GM21619 (cell line): ENCODE data around the gene CDHR1.
"Not testable (repeated sequence)": the region's sequence is repeated elsewhere in the genome, so short reads cannot be mapped to it uniquely, and the experiment has no call there.

Source experiments
- ATAC-seq: cut with Tn5 transposase; IDR thresholded peaks from one replicate; pipeline ENCODE4 v1.9.1; 2021; ENCODE audit not compliant: unreplicated experiment

The CDHR1 gene

DNA sequence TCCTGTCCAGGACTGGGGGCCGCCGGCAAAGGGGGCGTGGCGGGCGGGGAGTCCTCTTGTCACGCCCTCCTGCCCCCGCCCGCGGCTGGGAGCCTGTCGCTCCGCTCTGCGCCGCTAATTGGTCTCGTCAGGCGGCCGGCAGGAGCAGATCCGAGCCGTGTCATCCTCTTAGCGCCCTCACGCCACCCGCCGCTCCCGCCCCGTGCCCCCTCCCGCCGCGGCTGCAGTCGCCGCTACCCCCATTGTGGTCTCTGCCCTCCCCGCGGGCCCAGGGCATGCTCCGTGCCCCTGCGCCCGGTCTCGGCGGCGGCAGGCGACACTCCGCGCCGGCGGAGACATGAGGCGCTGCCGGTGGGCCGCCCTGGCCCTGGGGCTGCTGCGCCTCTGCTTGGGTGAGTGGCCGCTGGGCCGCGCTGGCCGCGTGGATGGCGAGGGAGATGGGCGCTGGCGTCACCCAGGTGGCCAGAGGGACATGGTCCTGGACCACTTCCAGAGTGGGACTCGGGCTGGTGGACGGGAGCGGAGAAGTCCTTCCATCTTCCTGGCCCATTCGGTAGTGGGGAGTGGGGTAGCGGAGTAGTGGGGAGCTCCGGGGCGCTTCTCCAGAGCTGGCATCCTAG, at the start of gene CDHR1:
Gene CDHR1 (plus strand): TSS at position 114 of the 620 bp plus-strand sequence. CDS start 224 bp downstream, at position 338.
- peak; percentile 81 for ATAC-seq

DNA sequence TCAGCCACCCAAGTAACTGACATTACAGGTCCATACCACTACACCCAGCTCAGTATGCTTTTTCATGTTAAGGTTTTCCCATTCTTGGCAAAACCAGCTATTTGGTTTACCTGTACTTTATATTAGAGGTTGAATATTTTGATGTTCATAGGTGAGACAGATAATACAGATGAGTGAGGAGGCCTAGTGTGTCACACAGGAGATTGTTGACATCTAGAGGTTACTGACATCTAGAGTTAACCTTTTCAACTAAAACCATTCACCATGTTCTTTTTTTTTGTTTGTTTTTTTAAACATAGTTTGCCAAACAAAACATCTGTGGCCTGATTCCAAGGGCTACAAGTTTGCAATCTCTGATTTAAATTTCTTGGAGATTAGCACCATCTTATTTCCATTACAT, 47.0 kb upstream of the CDHR1 start:
- no peak for ATAC-seq

DNA sequence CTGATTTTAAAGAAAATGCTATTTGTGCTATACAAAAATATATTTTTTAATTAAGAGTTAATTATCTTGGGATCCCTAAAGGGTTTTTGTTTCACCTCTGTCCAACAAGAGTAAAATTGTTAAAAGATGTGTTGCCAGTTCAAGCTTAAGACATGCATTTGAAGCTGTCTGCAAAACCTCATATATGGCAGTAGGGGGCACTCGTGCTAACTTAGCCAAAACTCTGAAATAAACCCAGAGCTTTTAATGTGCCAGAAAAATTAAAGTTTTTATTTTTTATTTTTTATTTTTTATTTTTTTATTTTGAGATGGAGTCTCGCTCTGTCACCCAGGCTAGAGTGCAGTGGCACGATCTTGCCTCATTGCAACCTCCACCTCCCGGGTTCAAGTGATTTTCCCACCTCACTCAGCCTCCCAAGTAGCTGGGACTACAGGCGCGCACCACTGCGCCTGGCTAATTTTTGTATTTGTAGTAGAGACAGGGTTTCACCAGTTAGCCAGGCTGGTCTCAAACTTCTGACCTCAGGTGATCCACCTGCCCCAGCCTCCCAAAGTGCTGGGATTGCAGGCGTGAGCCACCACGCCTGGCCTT, 46.2 kb upstream of the CDHR1 start:
- ATAC-seq, result peak; percentile 73

DNA sequence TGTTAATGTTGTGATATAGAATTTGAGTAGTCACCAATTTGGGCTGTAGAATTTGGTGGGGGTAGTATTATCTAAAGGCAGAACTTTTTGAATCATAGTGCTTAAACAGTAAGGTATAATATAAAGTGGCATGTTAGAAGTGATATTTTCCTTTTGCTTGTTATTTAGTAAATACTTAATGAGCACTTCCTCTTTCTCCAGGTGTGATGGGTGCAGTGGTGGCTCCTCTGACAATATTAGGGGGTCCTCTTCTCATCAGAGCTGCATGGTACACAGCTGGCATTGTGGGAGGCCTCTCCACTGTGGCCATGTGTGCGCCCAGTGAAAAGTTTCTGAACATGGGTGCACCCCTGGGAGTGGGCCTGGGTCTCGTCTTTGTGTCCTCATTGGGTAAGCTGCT, 44.5 kb upstream of the CDHR1 start:
- ATAC-seq, result no peak

DNA sequence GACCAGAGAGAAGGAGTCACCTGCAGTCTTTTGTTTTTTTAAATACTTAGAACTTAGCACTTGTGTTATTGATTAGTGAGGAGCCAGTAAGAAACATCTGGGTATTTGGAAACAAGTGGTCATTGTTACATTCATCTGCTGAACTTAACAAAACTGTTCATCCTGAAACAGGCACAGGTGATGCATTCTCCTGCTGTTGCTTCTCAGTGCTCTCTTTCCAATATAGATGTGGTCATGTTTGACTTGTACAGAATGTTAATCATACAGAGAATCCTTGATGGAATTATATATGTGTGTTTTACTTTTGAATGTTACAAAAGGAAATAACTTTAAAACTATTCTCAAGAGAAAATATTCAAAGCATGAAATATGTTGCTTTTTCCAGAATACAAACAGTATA, 41.6 kb upstream of the CDHR1 start:
- no peak for ATAC-seq

DNA sequence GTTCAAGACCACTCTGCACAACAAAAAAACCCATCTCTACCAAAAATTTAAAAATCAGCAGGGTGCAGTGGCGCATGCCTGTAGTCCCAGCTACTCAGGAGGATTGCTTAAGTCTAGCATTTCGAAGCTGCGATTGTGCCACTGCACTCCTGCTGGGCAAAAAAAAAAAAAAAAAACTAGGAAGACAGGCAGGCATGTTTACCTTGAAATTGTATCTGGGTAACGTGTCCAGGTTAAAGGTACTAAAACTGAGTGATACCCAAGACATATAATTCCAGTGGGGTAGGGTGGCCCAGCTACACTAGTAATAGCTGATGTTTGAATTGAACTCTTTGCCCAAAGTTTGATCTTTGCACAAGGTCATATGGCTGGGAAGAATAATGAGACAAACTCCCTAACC, 38.8 kb upstream of the CDHR1 start:
- ATAC-seq, result no peak

DNA sequence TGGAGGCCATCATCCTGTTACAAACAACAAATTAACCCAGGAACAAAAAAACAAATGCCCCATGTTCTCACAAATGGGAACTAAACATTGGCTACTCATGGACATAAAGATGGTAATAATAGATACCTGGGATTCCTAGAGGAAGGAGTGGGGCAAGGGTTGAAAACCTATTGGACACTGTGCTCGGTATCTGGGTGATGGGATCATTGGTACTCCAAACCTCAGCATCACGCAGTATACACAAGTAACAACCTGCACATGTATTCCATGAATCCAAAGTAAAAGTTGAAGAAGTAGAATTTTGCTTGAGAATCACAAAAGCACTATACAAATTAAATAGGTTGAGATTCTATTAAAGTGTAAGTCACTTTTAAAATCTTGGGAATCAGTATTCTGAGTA, 38.3 kb upstream of the CDHR1 start:
- no peak for ATAC-seq

DNA sequence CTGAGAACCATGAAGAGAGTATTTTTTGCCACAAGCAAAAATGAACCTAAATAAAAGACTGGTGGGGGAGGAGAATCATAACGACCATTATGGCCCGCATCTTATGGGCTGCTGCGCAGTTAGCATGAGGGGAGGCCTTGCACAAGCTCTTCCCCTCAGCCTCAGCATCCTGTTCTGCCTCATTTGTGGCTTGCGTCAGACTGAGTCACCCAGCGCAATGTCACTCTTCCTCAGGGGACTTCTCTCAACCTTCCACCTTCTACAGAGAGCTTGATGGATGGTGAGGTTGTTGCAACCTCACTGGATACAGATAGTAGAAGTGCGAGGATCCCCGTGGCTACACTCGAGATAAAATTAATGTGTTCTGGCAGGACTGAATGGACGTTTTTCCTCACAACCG, 37.6 kb upstream of the CDHR1 start:
- ATAC-seq, result no peak

DNA sequence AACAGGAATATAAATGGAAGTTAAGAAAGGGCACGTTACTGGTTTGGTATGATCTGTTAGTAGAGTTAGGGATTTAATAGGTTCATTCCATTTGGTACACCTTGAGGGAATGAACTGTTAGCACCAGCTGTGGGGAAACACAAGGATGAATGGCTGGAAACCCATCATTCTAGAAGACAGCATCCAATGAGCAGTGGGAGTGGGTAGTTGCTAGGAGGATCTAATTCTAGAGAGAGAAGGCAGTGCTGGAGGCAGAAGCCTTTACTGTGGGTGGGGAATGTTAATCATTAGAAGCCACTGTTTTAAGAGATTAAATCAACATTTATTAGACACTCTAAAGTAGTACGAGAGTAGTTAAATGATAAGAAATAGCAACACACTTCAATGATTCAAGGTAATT, 36.3 kb upstream of the CDHR1 start:
- ATAC-seq, result no peak

DNA sequence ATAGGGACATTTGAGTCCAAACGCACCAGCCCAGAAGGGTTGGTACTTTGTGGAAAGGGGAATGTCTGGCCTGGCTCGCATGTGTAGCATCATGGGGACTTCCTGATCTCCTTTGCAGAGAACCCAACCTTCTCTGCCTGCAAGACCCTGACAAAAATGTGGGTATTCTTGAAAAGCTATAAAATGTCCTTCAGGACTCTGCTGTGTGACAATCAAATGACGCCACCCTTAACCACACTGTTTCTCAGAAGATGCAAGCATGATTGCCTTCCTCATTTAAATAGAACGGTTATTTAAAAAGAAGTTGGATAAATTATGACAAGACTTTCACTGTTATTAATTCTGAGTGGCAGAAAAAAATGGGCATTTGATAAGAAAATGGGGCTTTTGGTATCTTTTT, 35.8 kb upstream of the CDHR1 start:
- ATAC-seq, result no peak

DNA sequence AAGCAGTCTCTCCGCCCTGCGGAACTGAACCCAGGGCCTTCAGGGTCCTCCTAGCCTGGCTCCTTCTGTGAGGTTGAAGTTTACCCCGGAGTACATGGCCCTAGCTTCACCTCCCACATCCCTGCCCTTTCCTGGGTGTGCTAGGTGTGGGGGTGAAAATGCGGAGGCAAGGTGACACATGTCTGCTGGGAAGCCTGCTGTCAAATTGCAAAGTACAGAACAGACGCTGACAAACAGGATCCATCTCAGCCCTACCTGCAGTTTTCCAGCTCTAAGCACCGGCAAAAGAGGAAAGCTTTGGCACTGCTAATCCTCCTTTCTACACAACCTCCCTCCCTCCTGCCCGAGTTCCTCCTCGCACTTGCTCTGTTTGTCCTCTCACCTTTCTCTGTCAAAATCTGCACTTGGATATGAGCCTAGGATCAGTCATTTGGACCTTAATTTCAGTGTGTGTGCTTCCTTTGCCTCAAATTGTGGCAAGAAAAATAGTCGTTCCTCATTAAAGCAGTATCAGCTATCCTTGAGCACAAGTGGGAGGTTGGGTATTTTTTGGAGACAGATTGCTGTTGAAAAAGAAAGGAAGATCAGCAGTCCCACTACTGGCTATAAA, 35.2 kb upstream of the CDHR1 start:
- no peak for ATAC-seq

DNA sequence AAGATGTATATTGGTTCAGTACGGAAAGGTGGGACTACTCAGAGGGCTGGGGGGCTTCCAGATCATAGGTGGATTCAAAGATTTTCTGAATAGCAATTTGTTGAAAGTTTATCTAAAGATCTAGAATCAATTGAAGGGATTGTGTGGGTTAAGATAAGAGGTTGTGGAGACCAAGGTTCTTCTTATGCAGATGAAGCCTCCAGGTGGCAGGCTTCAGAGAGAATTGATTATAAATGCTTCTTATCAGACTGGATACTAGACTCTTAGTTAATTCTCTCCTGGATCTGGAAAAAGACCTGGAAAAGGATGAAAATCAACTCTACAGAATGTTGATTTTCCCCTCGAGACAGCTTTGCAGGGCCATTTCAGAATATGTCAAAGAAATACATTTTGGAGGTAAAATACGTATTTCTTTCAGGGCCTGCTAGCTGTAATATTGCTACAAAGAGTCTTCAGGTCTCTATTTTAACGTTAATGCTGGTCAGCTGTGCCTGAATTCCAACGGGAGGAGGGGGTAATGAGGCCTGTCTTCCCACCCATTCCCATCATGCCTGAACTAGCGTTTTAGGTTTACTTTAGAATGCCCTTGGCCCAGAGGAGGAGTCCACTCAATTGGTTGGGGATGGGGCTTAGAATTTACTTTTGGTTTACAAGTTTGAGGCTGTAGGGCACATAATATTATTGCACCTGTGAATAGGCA, 33.5 kb upstream of the CDHR1 start:
- ATAC-seq, result no peak

DNA sequence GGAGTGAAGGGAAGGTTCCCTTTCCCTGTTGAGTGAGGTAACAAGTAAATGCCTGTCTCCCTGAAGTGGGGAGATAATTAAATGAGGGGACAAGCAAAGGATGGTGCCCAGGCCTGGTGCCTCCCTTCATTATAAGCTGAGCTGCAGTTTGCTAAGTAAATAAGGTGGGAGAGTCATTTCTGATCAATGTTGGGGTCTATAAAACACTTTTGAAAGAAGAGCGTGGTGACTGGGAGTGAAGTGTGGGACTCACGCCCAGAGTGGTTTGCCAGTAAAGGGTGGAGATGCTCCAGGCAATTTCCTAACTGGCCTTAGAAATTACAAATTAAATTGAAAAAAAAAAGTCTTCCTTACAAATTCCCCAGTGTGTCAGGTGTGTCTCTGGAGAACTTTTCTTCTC, 30.3 kb upstream of the CDHR1 start:
- ATAC-seq, result no peak

DNA sequence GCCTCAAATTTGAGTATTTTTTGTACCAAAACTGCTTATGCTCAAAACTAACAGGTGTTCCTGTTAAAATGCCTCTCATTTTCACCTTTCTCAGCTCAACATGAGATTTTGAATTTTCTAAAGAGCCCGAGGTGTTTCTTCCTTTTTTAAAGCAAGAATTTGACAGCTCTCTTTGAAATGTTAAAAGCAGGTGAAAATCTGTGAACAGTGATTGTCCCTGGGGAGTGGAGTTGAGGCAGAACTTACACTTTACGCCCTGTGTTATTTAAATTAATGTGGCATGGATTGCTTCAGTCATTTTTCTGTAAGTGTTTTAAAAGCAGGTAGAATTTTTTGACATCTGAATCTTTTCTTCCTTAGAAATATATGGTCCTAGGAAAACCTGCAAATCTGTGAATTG, 29.9 kb upstream of the CDHR1 start:
- no peak for ATAC-seq

DNA sequence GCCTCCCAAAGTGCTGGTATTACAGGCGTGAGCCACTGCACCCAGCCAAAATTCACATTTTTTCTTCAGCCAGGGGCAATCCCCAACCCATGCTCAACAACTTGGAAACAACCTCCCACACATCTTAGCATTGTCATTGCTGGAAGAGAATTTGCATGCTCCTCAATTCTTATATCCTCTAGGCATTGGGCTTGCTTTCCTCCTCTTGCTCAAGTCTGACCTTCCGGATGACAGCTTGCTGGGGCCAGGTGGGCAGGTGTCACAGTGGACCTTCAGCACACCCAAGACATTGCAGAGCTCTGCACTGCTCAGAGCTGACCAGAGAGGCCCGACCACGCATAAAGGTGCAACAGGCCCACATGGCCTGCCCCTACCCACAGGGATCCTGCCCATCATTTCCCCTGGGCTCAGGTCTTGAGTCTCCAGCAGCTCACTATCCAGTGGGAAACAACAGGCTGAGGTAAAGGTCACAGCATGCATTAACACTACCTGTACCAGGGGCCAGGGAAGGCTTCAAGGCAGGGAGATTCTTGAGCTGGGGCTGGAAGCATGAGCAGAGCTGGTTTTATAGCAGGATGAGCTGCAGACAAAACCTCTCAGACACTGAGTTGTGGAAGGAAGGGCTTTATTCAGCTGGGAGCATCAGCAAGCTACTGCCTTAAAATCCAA, 27.6 kb upstream of the CDHR1 start:
- ATAC-seq, result peak; percentile 54

DNA sequence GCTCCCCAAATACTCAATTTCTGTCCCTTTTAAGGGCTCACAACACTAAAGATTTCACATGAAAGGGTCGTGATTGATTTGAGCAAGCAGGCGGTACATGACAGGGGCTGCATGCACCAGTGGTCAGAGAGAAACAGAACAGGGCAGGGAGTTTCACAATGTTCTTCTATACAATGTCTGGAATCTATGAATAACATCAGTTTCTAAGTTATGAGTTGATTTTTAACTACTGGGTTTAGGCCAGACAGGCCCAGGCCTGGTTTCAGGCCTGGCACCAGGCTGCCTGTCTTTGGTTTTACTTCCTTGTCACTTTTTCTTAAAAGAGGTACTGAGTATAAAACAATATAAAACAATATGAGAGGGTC, 27.1 kb upstream of the CDHR1 start:
- peak; percentile 1 for ATAC-seq

DNA sequence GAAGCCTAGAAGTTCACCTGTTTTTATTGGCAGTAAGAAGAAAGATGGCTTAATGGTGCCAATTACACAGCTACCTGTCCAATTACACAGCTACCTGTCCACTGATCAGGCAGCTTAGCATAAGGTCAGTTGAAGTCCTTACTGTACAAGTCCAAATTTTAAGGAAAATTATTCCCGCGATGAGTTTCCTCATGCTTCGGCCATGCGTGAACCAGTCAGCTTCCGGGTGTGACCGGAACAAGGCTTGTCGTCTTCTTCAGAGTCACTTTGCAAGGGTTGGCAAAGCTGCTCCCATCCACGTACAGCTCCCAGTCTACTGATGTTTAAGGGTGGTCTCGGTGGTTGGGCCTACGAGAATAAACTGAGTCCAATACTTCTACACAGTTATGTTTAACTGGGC, 26.0 kb upstream of the CDHR1 start:
- ATAC-seq, result not testable (repeated sequence)

DNA sequence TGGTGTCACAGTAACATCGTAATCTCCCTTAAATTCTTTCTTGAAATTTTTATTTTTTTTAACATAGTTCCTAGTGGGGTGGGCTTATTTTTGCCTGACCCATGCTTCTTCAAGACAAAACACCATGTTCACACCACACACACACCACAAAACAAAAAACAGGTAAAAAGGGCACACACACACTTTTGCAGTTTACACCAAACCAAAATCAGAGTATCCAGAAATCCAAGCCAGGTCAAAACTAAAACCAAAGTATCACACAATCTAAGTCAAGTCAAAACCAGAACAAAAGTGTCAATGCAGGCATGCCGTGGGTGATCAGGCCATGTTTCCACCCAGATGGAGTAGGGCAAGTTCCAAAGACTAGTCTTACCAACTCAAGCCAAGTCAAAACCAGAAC, 23.1 kb upstream of the CDHR1 start:
- not testable (repeated sequence) for ATAC-seq

DNA sequence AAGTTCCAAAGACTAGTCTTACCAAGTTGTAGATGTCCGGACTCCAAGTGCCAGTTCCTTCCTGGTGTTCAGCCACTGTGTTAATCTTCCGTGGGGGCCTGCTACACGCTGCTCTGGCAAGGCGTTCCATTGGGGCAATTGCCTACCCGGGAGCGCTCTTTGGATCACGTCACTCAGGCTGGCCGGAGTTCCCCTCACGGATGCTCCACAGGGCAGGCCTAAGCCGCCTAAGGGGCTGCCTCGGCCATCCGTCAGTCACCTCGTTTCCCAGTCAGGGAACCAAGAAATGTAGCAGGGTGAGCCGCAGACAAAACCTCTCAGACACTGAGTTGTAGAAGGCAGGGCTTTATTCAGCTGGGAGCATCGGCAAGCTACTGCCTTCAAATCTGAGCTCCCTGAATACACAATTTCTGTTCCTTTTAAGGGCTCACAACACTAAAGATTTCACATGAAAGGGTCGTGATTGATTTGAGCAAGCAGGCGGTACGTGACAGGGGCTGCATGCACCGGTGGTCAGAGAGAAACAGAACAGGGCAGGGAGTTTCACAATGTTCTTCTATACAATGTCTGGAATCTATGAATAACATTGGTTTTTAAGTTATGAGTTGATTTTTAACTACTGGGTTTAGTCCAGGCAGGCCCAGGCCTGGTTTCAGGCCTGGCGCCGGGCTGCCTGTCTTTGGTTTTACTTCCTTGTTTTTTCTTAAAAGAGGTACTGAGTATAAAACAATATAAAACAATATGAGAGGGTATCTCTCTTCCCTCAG, 22.5 kb upstream of the CDHR1 start:
- peak; percentile 24 for ATAC-seq

DNA sequence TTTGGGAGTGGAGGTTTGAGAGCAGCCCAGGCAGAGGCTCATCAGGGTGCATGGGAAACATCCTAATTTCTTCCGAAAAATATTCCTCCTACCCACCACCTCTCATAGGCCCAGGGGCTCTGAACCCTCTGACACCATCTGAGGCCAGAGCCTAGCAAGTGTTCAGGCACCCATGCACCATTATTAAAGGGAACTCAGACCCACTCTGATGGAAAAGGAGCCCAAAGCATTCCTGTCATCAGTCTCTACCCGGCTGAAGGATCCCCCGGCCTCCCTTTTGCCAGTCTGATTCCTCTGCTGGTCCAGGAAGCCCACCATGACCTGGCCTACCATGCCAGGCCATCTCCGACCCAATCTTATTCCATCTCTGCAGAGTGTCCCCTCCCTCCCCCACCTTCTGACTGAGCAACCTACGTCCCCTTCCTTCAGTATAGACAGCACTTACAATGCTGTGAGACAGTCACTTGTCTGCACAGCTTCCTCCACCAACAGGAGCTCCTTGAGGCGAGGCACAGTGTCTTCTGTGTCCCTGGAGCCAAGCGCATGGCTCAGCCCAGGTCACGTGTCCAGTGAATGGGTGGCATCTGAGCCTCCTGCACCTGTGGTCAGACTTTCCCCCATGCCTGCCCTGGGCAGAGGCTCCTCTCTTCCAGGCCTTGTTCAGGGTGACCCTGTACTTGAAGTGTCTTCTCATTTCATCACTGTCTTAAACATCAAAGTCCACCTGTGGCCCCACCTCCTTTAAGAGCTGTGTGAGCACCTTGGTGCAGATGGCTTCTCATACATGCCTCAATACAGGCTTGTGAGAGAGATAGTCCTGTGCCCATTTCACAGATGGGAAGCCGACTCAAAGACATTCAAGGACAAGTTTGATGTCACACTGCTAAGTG, 21.6 kb upstream of the CDHR1 start:
- peak; percentile 50 for ATAC-seq
